CD4-positive, alpha-beta T cell treated with Interleukin-6 at 100 ng/mL for 8 hours (primary cell): Measurements from ENCODE around the gene AADACL2.

Experiments used
- DNase-seq: peaks from one replicate; pipeline ENCODE4 v3.0.0-alpha.2; 2020; ENCODE audit warnings: mixed read lengths, low spot score

Gene AADACL2

GRCh38 chr3:151806838-151807237, 73.1 kb downstream of the AADACL2 start:
- no peak for DNase-seq
